HCT116 (cell line): ENCODE results near the gene INPP5B. TPM values are rescaled to one million over a fixed set of nuclear protein-coding genes. Genes with fewer than 3 reads are reported as not detected.

Experiments
- CBX3 ChIP-seq: IDR thresholded peaks from 2 replicates; pipeline ENCODE4 v1.6.1; 2012; ENCODE audit warnings: low read depth
- CEBPB ChIP-seq: IDR thresholded peaks from 2 replicates; pipeline ENCODE4 v1.6.1; 2012; ENCODE audit warnings: low read depth
- FOSL1 ChIP-seq: IDR thresholded peaks from 2 replicates; pipeline ENCODE4 v1.6.1; 2012; ENCODE audit warnings: low read depth
- JUND ChIP-seq: IDR thresholded peaks from 2 replicates; pipeline ENCODE4 v1.6.1; 2012
- POLR2A ChIP-seq: IDR thresholded peaks from 2 replicates; pipeline ENCODE4 v1.7.0; 2011; ENCODE audit warnings: borderline replicate concordance; ENCODE audit not compliant: insufficient read depth, insufficient read length; ENCODE audit errors: extremely low read depth
- POLR2AphosphoS5 ChIP-seq: IDR thresholded peaks from 2 replicates; pipeline ENCODE4 v1.6.1; 2011; ENCODE audit warnings: mild to moderate bottlenecking, low read depth, low read length, moderate library complexity
- RAD21 ChIP-seq: IDR thresholded peaks from 2 replicates; pipeline ENCODE4 v1.6.1; 2012; ENCODE audit warnings: low read depth, mild to moderate bottlenecking
- SIN3A ChIP-seq: IDR thresholded peaks from 2 replicates; pipeline ENCODE4 v1.6.1; 2012; ENCODE audit warnings: low read depth
- SP1 ChIP-seq: IDR thresholded peaks from 2 replicates; pipeline ENCODE4 v1.6.1; 2012; ENCODE audit warnings: low read depth
- SRF ChIP-seq: IDR thresholded peaks from 2 replicates; pipeline ENCODE4 v1.6.1; 2012; ENCODE audit warnings: low read depth
- YY1 ChIP-seq: IDR thresholded peaks from 2 replicates; pipeline ENCODE4 v1.6.1; 2011; ENCODE audit warnings: low read length, low read depth, moderate library complexity, mild to moderate bottlenecking; ENCODE audit not compliant: insufficient replicate concordance; ENCODE audit errors: extremely low read depth
- ZFX ChIP-seq: fragments of 450-650 bp; IDR thresholded peaks from 2 replicates; pipeline ENCODE4 v1.6.1; 2017
- ZNF274 ChIP-seq: fragments of 200-500 bp; sonication (Bioruptor generic); IDR thresholded peaks from 2 replicates; pipeline ENCODE4 v1.6.1; 2014; ENCODE audit warnings: mild to moderate bottlenecking, low read depth, low read length, inconsistent platforms
- total RNA-seq: library from RNA; stranded (reverse); gene quantifications from one replicate; pipeline ENCODE4 v1.2.1, GENCODE V29; 2021; ENCODE audit not compliant: unreplicated experiment
- TF ChIP-seq, protein P1 (sequence below): IDR thresholded peaks from 2 replicates; pipeline ENCODE4 v1.6.1; 2012; ENCODE audit warnings: low read depth
- TF ChIP-seq, protein P2 (sequence below), 3 experiments: fragments of 200-600 bp in 1 of 3; sonication (generic) in 1 of 3; IDR thresholded peaks in 2 of 3; conservative IDR thresholded peaks in 1 of 3; 2 replicates each; pipeline ENCODE4 v1.5.1; 2012 to 2017; ENCODE audit warnings: low read depth in 2 of 3, low read length in 2 of 3, antibody characterized with exemption in 1 of 3, borderline replicate concordance in 1 of 3, control low read depth in 1 of 3, mild to moderate bottlenecking in 1 of 3, mixed read lengths in 1 of 3, mixed run types in 1 of 3, moderate library complexity in 1 of 3; ENCODE audit not compliant: insufficient read depth in 1 of 3

The INPP5B gene
- total RNA-seq, 1 experiment from 2014 or later: 20.8 TPM

DNA sequence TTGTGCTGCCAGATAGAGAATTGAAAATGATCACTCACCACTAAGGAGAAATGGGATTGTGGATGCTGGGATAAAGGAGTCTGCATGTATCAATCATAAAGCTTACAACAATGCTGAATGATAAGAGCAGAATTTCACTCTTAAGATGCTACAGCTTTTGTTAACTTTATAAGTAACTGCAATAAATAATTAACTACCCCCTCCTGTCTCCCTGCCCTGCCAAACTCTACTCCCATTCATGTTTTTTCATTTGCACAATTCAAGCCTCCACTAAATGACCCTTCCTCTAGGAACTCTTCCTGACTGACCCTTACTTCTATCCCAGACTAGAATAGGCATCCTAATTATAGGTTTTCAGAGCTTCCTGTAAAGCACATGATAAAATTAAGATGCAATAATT lies 102.3 kb downstream of the INPP5B start (continued):
- TF ChIP-seq, protein P1, sequence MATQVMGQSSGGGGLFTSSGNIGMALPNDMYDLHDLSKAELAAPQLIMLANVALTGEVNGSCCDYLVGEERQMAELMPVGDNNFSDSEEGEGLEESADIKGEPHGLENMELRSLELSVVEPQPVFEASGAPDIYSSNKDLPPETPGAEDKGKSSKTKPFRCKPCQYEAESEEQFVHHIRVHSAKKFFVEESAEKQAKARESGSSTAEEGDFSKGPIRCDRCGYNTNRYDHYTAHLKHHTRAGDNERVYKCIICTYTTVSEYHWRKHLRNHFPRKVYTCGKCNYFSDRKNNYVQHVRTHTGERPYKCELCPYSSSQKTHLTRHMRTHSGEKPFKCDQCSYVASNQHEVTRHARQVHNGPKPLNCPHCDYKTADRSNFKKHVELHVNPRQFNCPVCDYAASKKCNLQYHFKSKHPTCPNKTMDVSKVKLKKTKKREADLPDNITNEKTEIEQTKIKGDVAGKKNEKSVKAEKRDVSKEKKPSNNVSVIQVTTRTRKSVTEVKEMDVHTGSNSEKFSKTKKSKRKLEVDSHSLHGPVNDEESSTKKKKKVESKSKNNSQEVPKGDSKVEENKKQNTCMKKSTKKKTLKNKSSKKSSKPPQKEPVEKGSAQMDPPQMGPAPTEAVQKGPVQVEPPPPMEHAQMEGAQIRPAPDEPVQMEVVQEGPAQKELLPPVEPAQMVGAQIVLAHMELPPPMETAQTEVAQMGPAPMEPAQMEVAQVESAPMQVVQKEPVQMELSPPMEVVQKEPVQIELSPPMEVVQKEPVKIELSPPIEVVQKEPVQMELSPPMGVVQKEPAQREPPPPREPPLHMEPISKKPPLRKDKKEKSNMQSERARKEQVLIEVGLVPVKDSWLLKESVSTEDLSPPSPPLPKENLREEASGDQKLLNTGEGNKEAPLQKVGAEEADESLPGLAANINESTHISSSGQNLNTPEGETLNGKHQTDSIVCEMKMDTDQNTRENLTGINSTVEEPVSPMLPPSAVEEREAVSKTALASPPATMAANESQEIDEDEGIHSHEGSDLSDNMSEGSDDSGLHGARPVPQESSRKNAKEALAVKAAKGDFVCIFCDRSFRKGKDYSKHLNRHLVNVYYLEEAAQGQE: no peak
- no peak for TF ChIP-seq FOSL1
- TF ChIP-seq CEBPB: no peak
- TF ChIP-seq, protein P2, sequence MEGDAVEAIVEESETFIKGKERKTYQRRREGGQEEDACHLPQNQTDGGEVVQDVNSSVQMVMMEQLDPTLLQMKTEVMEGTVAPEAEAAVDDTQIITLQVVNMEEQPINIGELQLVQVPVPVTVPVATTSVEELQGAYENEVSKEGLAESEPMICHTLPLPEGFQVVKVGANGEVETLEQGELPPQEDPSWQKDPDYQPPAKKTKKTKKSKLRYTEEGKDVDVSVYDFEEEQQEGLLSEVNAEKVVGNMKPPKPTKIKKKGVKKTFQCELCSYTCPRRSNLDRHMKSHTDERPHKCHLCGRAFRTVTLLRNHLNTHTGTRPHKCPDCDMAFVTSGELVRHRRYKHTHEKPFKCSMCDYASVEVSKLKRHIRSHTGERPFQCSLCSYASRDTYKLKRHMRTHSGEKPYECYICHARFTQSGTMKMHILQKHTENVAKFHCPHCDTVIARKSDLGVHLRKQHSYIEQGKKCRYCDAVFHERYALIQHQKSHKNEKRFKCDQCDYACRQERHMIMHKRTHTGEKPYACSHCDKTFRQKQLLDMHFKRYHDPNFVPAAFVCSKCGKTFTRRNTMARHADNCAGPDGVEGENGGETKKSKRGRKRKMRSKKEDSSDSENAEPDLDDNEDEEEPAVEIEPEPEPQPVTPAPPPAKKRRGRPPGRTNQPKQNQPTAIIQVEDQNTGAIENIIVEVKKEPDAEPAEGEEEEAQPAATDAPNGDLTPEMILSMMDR (IDR thresholded peaks at IDR 0.05 in 2 of 3, conservative IDR thresholded peaks at IDR 0.05 in 1 of 3; ENCODE audit: borderline replicate concordance in 1 of 3, insufficient read depth in 1 of 3, low read depth in 2 of 3, low read length in 2 of 3): no peak
- TF ChIP-seq SRF: no peak
- no peak for TF ChIP-seq POLR2A
- TF ChIP-seq CBX3: no peak
- TF ChIP-seq SP1: no peak
- TF ChIP-seq ZFX: no peak
- no peak for TF ChIP-seq ZNF274
- no peak for TF ChIP-seq JUND
- no peak for TF ChIP-seq POLR2AphosphoS5
- TF ChIP-seq SIN3A: no peak
- TF ChIP-seq YY1: no peak
- TF ChIP-seq RAD21: no peak
